ENCODE measurements around the gene MYH11.
"Not testable (repeated sequence)": the region's sequence is repeated elsewhere in the genome, so short reads cannot be mapped to it uniquely, and the experiment has no call there.

Gene MYH11

GRCh38 chr16:15743657-15744056 lies 113.2 kb downstream of the MYH11 start:
- no peak for DNase-seq

DNA sequence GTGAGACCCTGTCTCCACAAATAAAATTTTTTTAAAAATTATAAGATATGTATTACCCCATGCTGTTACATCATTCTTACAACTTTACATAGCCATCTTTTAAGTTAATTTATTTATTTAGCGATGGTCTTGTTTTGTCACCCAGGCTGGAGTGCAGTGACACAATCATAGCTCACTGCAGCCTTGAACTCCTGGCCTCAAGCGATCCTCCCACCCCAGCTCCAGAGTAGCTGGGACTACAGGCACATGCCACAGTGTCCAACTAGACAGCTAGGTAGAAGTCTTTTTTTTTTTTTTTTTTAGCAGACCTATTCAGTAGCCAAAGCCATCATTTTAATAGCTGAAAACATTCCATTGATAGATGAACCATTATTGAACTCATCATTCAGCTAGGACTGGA lies 114.1 kb downstream of the MYH11 start:
- DNase-seq = no peak

DNA sequence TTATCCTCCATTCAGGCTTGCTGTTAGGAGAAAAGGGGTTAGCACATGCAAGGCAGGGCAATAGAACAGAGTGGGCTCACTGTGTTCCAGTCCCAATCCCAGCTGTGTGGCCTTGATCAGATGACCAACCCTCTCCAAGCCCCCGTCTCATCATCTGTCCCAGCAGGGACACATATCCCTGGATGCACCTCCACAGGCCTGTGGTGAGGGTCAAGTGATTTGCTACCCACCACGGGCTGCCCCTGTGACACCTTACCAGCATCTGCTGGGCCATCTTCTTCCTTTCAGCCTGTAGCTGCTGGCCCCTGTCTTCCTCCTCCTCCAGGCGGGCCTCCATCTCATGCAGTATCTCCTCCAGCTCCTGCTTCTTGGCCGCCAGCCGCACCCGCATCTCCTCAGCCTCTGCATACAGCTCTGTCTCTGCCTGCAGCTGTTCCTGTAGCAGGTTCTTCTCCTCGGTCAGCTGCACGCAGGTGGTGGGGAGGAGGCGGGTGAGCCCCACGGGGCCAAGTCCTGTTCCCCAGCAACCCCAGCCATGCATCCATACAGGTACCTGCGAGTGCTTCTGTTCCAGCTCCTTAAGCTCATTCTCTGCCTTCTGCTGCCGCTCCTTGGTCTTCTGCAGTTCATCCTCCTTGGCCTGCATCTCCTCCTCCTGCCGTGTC lies 115.5 kb downstream of the MYH11 start:
- no peak for DNase-seq

- DNase-seq = no peak
Measured at GRCh38 chr16:15739950-15740349, 116.9 kb downstream of the MYH11 start.

DNA sequence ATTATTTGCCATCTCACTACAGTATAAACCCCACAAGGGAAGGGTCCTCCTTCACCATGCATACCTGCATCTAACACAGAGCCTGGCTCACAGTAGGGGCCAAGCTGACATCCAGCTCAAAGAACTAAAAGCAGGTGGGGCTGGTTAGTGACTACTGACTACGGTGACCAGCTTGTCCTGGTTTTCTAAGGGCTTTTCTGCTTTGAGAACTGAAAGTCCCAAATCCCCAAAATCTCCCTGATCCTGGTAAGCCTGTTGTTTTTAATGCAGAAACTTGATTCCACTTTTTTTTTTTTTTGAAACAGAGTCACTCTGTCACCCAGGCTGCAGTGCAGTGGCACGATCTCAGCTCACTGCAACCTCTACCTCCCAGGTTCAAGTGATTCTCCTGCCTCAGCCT lies 117.4 kb downstream of the MYH11 start:
- no peak for DNase-seq

GRCh38 chr16:15737140-15737644 lies 119.6 kb downstream of the MYH11 start:
- no peak for DNase-seq

GRCh38 chr16:15736529-15736928 lies 120.3 kb downstream of the MYH11 start:
- no peak for DNase-seq

DNA sequence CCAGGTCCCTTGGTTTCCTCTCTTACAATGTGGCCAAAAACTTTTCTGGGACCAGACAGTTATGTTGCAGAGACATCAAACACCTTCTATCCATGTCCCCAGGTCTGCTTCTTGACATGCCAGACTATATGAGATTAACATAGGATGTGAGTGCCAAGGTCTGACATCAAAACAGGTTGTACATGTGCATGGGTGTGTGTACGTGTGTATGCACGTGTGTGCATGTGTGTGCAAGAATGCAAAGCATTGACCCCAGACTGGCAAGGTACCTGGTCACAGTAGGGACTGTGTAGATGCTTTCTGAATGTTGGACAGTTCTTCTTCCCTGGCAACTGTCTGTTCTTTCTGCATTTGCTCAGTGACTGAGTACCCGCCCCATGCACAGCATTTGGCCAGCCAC lies 121.2 kb downstream of the MYH11 start:
- no peak for DNase-seq

GRCh38 chr16:15732416-15732815 lies 124.4 kb downstream of the MYH11 start:
- DNase-seq = peak; percentile 11

DNA sequence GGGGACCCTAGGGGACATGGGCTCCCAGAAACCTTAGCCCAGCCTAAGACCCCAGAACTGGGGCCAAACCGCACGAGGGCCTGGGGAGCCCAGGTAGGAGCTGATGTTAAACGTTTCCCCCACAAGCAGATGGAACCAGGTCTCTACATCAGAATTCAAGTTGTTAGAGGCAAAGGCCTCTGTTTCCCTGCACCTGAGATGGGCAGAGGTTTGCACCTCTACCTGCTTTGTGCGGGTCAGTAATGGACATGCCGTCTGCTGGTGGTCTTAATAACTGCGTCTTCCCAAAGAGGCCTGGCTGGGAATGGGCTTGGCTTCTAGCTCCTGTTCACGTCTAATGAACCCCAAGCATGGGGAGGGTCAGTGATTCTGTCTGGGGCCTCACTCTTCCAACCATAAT lies 127.7 kb downstream of the MYH11 start:
- no peak for DNase-seq

- DNase-seq = not testable (repeated sequence)
Measured at GRCh38 chr16:15727697-15728096, 129.1 kb downstream of the MYH11 start.

DNA sequence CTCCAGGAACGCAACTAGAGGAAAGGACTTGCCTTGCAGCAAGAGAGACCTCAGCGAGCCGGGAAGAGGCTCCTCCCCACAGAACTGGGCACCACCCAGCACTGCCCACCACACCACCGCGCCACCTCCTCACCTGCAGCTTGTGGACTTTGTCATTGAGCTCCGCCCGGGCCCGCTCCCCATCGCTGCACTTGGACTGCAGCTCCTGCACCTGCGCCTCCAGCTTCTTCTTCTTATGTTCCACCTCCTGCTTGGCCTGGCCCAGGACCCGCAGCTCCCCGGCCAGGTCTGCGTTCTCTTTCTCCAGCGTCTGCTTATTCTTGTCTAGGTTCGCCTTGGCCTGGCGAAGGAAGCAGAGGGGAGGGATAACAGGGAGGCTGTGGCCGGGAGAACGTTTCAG lies 130.1 kb downstream of the MYH11 start:
- no peak for DNase-seq

- no peak for DNase-seq
Measured at GRCh38 chr16:15725641-15726240, 131.1 kb downstream of the MYH11 start.

- no peak for DNase-seq
Measured at GRCh38 chr16:15723808-15724207, 133.0 kb downstream of the MYH11 start.

DNA sequence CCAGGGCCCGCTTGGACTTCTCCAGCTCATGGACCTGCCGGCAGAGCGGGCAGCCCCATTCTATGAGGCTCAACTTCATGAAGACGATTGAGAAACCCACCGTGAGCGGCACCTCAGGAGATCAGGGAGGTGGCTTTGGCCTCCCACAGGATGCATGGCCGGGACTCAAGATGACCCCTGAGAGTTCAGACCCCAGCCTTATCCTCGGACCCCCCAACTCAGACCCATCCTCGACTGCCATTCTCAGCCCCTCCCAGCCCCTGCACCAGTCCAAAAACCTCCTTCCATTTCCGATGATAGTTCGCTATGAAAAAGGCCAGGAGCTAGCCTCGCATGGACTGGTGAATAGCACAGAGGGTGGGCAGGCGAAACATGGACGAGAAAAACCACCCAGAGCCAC lies 135.8 kb downstream of the MYH11 start:
- DNase-seq = no peak

DNA sequence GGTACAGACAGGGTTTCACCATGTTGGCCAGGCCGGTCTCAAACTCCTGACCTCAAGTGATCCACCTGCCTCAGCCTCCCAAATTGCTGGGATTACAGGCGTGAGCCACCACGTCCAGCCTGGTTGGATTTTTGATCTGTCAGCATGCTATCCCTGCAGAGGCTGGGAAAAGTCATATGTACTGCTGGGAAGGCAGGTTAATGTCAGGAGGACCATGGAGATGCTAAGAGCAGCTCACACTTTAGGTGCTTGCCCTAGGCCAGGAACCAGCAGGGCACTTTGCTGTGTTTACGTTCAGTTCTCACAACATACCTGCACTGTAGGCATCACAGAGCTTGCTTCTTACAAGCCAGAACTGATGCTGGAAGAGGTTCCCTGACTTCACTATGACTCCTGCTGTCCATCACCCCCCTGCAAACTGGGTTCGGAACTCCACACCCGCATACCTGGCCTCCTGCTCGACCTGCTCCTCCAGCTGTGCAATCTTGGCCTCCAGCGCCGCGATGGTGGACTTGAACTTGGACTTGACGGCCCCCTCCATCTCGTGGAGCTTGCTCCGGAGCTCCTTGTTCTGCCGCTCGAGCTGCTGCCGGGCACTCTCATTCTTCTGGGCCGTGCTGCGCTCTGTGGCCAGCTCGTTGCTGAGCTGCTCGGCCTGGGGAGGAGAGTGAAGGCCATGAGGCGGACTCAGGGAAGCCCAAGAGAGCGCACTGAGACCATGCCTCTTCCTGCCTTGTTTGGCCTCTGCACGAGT lies 140.0 kb downstream of the MYH11 start:
- no peak for DNase-seq

GRCh38 chr16:15715221-15715620 lies 141.6 kb downstream of the MYH11 start:
- DNase-seq = no peak

DNA sequence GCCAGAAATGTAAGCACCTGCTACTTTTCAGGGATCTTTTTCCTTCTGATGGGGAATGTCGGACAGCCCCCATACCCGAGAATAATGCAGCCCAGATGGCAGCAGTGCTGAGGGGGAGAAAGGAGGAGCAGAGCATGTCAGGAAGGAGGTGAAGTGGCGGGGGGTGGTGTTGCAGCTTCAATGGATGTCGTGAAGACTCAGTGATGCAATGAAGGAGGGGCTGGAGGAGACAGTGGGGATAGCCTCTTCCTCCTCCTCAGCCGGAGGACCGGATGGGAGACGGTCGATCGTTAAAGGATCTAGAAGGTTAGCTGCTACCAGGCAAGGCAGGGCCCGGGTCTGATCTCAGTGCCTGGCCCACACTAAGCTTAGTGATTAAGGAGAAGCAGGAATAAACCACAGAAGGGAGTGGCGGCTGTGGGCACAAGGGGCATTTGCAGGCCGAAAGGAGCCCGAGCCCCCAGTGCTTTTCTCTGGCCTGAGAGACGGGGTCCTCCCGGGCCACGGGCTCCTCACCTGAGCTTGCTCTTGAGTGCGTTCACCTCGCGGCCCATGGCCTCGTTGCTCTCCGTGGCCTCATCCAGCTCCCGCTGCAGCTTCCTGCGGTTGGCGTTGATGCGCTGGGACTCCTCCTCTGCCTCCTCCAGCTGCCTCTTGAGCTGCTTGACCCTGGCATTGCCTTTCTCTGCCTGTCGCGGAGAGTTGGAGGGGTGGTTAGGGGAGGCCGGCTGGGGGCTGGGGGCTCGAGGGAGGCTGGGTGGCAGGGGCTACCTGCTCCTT lies 142.2 kb downstream of the MYH11 start:
- no peak for DNase-seq

- DNase-seq = no peak
Measured at GRCh38 chr16:15708997-15709396, 147.8 kb downstream of the MYH11 start.

- DNase-seq = no peak
Measured at GRCh38 chr16:15708096-15708495, 148.7 kb downstream of the MYH11 start.

- DNase-seq = no peak
Measured at GRCh38 chr16:15707332-15707731, 149.5 kb downstream of the MYH11 start.

- no peak for DNase-seq
Measured at GRCh38 chr16:15705064-15705565, 151.7 kb downstream of the MYH11 start.

- DNase-seq = peak; percentile 52
Measured at GRCh38 chr16:15704545-15704987, 152.3 kb downstream of the MYH11 start.

All from fibroblast of skin of right quadriceps (primary cell).